ENCODE measurements around the gene TRPM5.

- TF ChIP-seq CTCF (IDR thresholded peaks at IDR 0.05): no peak
- no peak for TF ChIP-seq POLR2A (IDR thresholded peaks at IDR 0.05)
Measured at GRCh38 chr11:2477936-2478335, 33.6 kb upstream of the TRPM5 start.
